CD4-positive, alpha-beta T cell (primary cell): Measurements from ENCODE around the gene TSHZ2. TPM values are rescaled to one million over a fixed set of nuclear protein-coding genes. Genes with fewer than 3 reads are reported as not detected.

Experiments used
- ATAC-seq: fragments of 200-7000 bp; cut with Tn5 transposase; one replicate; pipeline ENCODE4 v1.10.0; 2022; ENCODE audit warnings: mild to moderate bottlenecking; ENCODE audit not compliant: poor library complexity
- CTCF ChIA-PET: fragments of 350-600 bp; sonication (Branson Sonifier 250); formaldehyde crosslinking; loops from one replicate; lab custom pipeline; 2021; ENCODE audit warnings: antibody characterized with exemption, inconsistent platforms; lab: Charles Lee
- POLR2A ChIA-PET: fragments of 350-600 bp; sonication (Branson Sonifier 250); formaldehyde crosslinking; loops from one replicate; lab custom pipeline; 2021; ENCODE audit warnings: antibody characterized with exemption, inconsistent platforms; lab: Charles Lee
- DNase-seq, 14 experiments: peaks; one replicate each; pipeline ENCODE4 v3.0.0-alpha.2; 2013 to 2020; ENCODE audit warnings: mixed read lengths in 2 of 14
- H3K27ac ChIP-seq, 2 donors: one replicate each; pipeline versions ENCODE4 v1.5.1 to v1.7.0; 2013; ENCODE audit warnings: low read length in 2 of 2, low read depth in 1 of 2, mild to moderate bottlenecking in 1 of 2
- H3K27me3 ChIP-seq, 2 experiments: 1 replicate in 1 of 2; 2 replicates in 1 of 2; pipeline versions ENCODE4 v1.6.1 to v1.7.0; 2013; ENCODE audit warnings: low read length in 2 of 2, control low read depth in 1 of 2, mild to moderate bottlenecking in 1 of 2, moderate library complexity in 1 of 2; ENCODE audit not compliant: insufficient read depth in 2 of 2, control insufficient read depth in 1 of 2
- H3K36me3 ChIP-seq: one replicate; pipeline ENCODE4 v1.6.1; 2013; ENCODE audit warnings: low read length, control low read depth; ENCODE audit not compliant: insufficient read depth
- H3K4me1 ChIP-seq: one replicate; pipeline ENCODE4 v1.6.1; 2013; ENCODE audit warnings: low read length, control low read depth; ENCODE audit not compliant: insufficient read depth
- H3K4me3 ChIP-seq: one replicate; pipeline ENCODE4 v1.5.1; 2013; ENCODE audit warnings: mild to moderate bottlenecking, low read length, moderate library complexity
- H3K9me3 ChIP-seq, 2 experiments: 1 replicate in 1 of 2; 2 replicates in 1 of 2; pipeline versions ENCODE4 v1.6.1 to v1.7.0; 2013; ENCODE audit warnings: low read length in 2 of 2, mild to moderate bottlenecking in 2 of 2, control low read depth in 1 of 2, moderate library complexity in 1 of 2; ENCODE audit not compliant: control insufficient read depth in 1 of 2, insufficient read depth in 1 of 2
- H3K27ac Mint-ChIP-seq: one replicate; pipeline ENCODE4 v1.8.0; 2020; ENCODE audit warnings: mixed read lengths
- H3K27me3 Mint-ChIP-seq: one replicate; pipeline ENCODE4 v1.8.0; 2021; ENCODE audit warnings: mixed read lengths
- H3K36me3 Mint-ChIP-seq: one replicate; pipeline ENCODE4 v1.8.0; 2021; ENCODE audit warnings: low read depth, mixed read lengths
- H3K4me1 Mint-ChIP-seq: one replicate; pipeline ENCODE4 v1.8.0; 2021; ENCODE audit warnings: low read depth, mixed read lengths
- H3K4me3 Mint-ChIP-seq: one replicate; pipeline ENCODE4 v1.8.0; 2020; ENCODE audit warnings: mild to moderate bottlenecking, mixed read lengths
- H3K9me3 Mint-ChIP-seq: one replicate; pipeline ENCODE4 v1.8.0; 2020; ENCODE audit warnings: mixed read lengths
- intact Hi-C, 2 experiments: fragments of 100-400 bp; cut with DNase I in 1 of 2; cut with micrococcal nuclease in 1 of 2; formaldehyde crosslinking; loops; one replicate each; pipeline versions ENCODE4 v1.15.1 to v1.9.0; 2023 to 2025; cut with DNase I, micrococcal nuclease
- total RNA-seq, 174 experiments: library from RNA in 2 of 174; stranded (reverse) in 2 of 174; gene quantifications; one replicate each; pipeline ENCODE4 v1.2.3 and lab custom pipeline; 2021 to 2026
- TF ChIP-seq, protein P1 (sequence below): fragments of 200-600 bp; IDR thresholded peaks from one replicate; pipeline ENCODE4 v1.8.0; 2022; ENCODE audit warnings: antibody characterized with exemption, mild to moderate bottlenecking

TSHZ2 gene
- total RNA-seq, 2 experiments from 2014 or later = 26.1 to 27.4 TPM

DNA sequence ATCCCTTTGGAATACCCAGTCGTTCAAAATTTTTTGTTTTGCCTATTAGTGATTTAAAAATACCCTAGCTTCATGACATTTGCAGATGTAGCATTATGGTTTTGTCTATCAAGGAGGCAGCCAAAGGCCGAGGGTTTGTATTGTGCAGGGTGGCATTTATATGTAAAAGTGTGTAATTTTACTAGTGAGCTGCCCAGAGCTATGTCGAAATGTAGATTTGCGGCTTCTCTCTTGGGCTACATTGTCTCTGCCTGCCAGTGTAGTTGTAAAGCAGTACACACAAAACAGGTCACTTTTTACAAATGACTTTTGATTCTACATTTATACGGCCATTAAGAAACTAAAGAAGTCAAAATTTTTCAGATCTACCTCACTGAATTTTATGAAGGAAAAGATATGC is 87.7 kb downstream of the TSHZ2 start:
- intact Hi-C loops = no loop called here
- CTCF ChIA-PET = no interaction called here
- peaks cover 5% of the 10 kb centered on the region for H3K36me3 Mint-ChIP-seq
- no peak overlapping the region for H3K27ac Mint-ChIP-seq
- POLR2A ChIA-PET = interaction anchor here (1.7 kb wide), 1 partner anchor 10 kb away, joined by 4 read pairs; no protein-coding TSS in a partner anchor
- H3K4me3 Mint-ChIP-seq = no peak overlapping the region
- Histone ChIP-seq H3K27me3 (no peaks in the 10 kb centered on the region), H3K4me3 (no peak overlapping the region), H3K9me3 (no peaks in the 10 kb centered on the region), H3K4me1 (no peaks in the 10 kb centered on the region), H3K36me3 (no peaks in the 10 kb centered on the region), H3K27ac (no peak overlapping the region)
- ATAC-seq = no peak
- peaks cover 36% of the 10 kb centered on the region for H3K4me1 Mint-ChIP-seq
- TF ChIP-seq, protein P1, sequence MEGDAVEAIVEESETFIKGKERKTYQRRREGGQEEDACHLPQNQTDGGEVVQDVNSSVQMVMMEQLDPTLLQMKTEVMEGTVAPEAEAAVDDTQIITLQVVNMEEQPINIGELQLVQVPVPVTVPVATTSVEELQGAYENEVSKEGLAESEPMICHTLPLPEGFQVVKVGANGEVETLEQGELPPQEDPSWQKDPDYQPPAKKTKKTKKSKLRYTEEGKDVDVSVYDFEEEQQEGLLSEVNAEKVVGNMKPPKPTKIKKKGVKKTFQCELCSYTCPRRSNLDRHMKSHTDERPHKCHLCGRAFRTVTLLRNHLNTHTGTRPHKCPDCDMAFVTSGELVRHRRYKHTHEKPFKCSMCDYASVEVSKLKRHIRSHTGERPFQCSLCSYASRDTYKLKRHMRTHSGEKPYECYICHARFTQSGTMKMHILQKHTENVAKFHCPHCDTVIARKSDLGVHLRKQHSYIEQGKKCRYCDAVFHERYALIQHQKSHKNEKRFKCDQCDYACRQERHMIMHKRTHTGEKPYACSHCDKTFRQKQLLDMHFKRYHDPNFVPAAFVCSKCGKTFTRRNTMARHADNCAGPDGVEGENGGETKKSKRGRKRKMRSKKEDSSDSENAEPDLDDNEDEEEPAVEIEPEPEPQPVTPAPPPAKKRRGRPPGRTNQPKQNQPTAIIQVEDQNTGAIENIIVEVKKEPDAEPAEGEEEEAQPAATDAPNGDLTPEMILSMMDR = no peak
- no peaks in the 10 kb centered on the region for H3K27me3 Mint-ChIP-seq
- no peaks in the 10 kb centered on the region for H3K9me3 Mint-ChIP-seq
- no peak for DNase-seq

DNA sequence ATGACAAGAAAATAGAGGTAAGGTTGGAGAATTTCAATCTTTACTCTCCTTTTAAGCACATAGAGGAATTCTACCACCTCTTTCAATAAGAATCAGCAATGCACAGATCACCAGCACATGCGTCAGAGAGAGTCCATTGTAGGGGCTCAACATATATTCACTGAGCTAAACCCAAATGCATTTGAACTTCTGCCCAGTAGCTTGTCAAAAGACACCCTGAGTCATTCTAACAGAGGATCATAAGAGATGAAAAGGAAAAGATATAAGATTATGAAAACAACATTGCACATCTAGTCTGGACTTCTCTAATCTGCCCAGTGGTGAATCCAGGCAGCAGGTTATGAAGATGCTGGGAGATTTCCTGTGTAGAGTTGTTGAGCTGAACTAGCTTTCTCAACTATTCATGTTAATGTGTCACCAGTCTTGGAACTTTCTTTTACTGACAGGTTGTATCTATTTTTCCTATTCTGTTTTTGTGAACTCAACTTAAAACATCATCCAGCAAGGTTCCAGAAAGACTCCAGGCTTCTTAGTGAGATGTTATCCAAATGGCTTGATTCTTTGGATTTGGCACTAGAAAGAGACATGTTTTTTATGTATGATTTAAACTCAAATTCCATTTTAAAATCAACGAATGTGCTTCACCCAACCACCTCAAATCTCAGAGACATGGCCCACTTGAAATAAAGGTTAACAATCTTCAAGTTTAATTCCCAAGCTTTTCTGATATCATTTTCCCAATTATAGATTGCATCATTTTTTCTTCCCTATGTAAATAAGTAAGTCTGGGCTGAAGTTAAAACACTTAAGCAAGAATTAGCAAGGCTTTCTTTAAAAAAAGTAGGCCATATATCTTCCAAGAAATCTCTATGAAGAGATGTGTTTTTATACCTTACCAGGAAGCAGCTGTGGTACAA is 89.3 kb downstream of the TSHZ2 start:
- CTCF ChIA-PET = interaction anchor here (1.9 kb wide), 1 partner anchor 10 kb away, joined by 5 read pairs; no protein-coding TSS in a partner anchor
- TF ChIP-seq, protein P1 = no peak
- no peak overlapping the region for H3K27ac ChIP-seq
- H3K4me1 Mint-ChIP-seq = peaks cover 36% of the 10 kb centered on the region
- POLR2A ChIA-PET = interaction anchor here (0.6 to 2.1 kb wide), 3 partner anchors 10 to 870 kb away, joined by 3 to 9 read pairs (median 6); partner anchors contain the start of gene ZFP64
- H3K9me3 ChIP-seq = no peaks in the 10 kb centered on the region
- no peaks in the 10 kb centered on the region for H3K27me3 Mint-ChIP-seq
- no peak for ATAC-seq
- peak overlapping the region; percentile 72 for H3K27ac Mint-ChIP-seq
- no peak for DNase-seq
- H3K4me3 Mint-ChIP-seq = no peak overlapping the region
- intact Hi-C loops = no loop called here
- peaks cover 4% of the 10 kb centered on the region for H3K36me3 Mint-ChIP-seq
- no peaks in the 10 kb centered on the region for H3K4me1 ChIP-seq
- H3K4me3 ChIP-seq = no peak overlapping the region
- H3K36me3 ChIP-seq = no peaks in the 10 kb centered on the region
- H3K9me3 Mint-ChIP-seq = no peaks in the 10 kb centered on the region
- no peaks in the 10 kb centered on the region for H3K27me3 ChIP-seq

DNA sequence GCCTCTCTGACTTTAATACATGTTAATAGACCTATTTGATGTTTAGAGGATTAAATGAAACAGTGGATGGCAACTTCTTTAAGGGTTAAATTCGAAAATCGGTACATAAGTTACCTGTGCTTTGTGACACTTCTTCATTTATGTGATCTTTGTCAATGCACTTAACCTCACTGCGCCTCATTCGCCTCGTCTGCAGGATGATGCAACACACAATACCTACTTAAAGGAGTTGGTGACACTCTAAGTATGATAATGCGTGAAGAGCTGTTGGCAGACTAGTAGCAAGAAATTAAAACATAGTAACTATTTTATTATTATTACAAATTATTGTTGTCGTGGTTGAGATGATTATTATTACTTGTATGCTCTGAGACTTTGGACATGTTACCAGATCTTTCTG is 92.8 kb downstream of the TSHZ2 start:
- no peak overlapping the region for H3K4me3 ChIP-seq
- H3K27me3 ChIP-seq = no peaks in the 10 kb centered on the region
- intact Hi-C loops = no loop called here
- Mint-ChIP-seq H3K4me3 (no peak overlapping the region), H3K27ac (no peak overlapping the region), H3K27me3 (no peaks in the 10 kb centered on the region), H3K36me3 (peaks cover 8% of the 10 kb centered on the region), H3K4me1 (peaks cover 32% of the 10 kb centered on the region), H3K9me3 (no peaks in the 10 kb centered on the region)
- no peak overlapping the region for H3K27ac ChIP-seq
- TF ChIP-seq, protein P1 = no peak
- POLR2A ChIA-PET = no interaction called here
- H3K9me3 ChIP-seq = no peaks in the 10 kb centered on the region
- no peaks in the 10 kb centered on the region for H3K4me1 ChIP-seq
- CTCF ChIA-PET = no interaction called here
- DNase-seq (no peak), ATAC-seq (no peak)
- H3K36me3 ChIP-seq = no peaks in the 10 kb centered on the region
